Endothelial cell of umbilical vein (primary cell): ENCODE measurements around the gene POLA1. TPM values are rescaled to one million over a fixed set of nuclear protein-coding genes. Genes with fewer than 3 reads are reported as not detected.

ENCODE experiments used
- BruUV-seq: library from RNA; stranded (reverse); fragments of 400-500 nt; replicated peaks from 2 replicates; lab custom pipeline; 2021; lab: Mats Ljungman, UMichigan
- CTCF ChIA-PET: fragments of 300-600, 350-600 bp; sonication (Branson Sonifier 250); formaldehyde crosslinking; loops from one replicate; lab custom pipeline; 2021; ENCODE audit warnings: antibody characterized with exemption, inconsistent platforms; lab: Charles Lee
- POLR2A ChIA-PET: fragments of 300-600, 350-600 bp; sonication (Branson Sonifier 250); formaldehyde crosslinking; loops from one replicate; lab custom pipeline; 2021; ENCODE audit warnings: antibody characterized with exemption, inconsistent platforms; lab: Charles Lee
- DNase-seq: peaks from one replicate; pipeline ENCODE4 v3.0.0-alpha.2; 2011; ENCODE audit warnings: low read depth, low spot score
- FAIRE-seq: peaks from 2 replicates; lab custom pipeline; 2011; peaks lifted over from hg19 to GRCh38; lab: Jason Lieb, UNC
- H2AFZ ChIP-seq: 2 replicates; pipeline ENCODE4 v1.6.0; 2012; ENCODE audit warnings: low read depth, low read length, control low read depth, inconsistent platforms
- H3K27ac ChIP-seq: 2 replicates; pipeline ENCODE4 v1.5.1; 2011; ENCODE audit warnings: low read depth, mild to moderate bottlenecking, control low read depth, low read length, moderate library complexity; ENCODE audit not compliant: insufficient read depth
- H3K27me3 ChIP-seq, 2 experiments: 2 replicates each; pipeline versions ENCODE4 v1.6.0 to v1.6.1; 2011; ENCODE audit warnings: low read length in 2 of 2, mixed read lengths in 1 of 2; ENCODE audit not compliant: control insufficient read depth in 2 of 2, insufficient read depth in 2 of 2
- H3K36me3 ChIP-seq, 2 experiments: 2 replicates in 1 of 2; 3 replicates in 1 of 2; pipeline ENCODE4 v1.5.1; 2011; ENCODE audit warnings: low read length in 2 of 2, mild to moderate bottlenecking in 1 of 2, moderate library complexity in 1 of 2; ENCODE audit not compliant: control insufficient read depth in 2 of 2, insufficient read depth in 2 of 2; ENCODE audit errors: extremely low read depth in 1 of 2
- H3K4me1 ChIP-seq: 3 replicates; pipeline ENCODE4 v1.5.1; 2011; ENCODE audit warnings: mild to moderate bottlenecking, low read length; ENCODE audit not compliant: control insufficient read depth, insufficient read depth; ENCODE audit errors: extremely low read depth
- H3K4me2 ChIP-seq: 2 replicates; pipeline ENCODE4 v1.6.1; 2011; ENCODE audit warnings: low read length, control low read depth, mixed read lengths; ENCODE audit not compliant: insufficient read depth
- H3K4me3 ChIP-seq, 3 experiments: fragments of 200-600 bp in 1 of 3; sonication (generic), shearing (Covaris generic) in 1 of 3; replicated peaks in 1 of 3; 2 replicates each; pipeline ENCODE4 v1.5.1; 2011 to 2016; ENCODE audit warnings: control low read depth in 3 of 3, low read length in 3 of 3, mild to moderate bottlenecking in 2 of 3, inconsistent platforms in 1 of 3, low read depth in 1 of 3, moderate library complexity in 1 of 3; ENCODE audit not compliant: insufficient read depth in 1 of 3
- H3K79me2 ChIP-seq: 2 replicates; pipeline ENCODE4 v1.6.0; 2012; ENCODE audit warnings: low read length, inconsistent platforms; ENCODE audit not compliant: control insufficient read depth, insufficient read depth
- H3K9ac ChIP-seq: replicated peaks from 2 replicates; pipeline ENCODE3; 2011; ENCODE audit warnings: low read length, control low read depth; ENCODE audit not compliant: insufficient read depth; ENCODE audit errors: extremely low read depth
- H3K9me1 ChIP-seq: replicated peaks from 3 replicates; pipeline ENCODE4 v1.6.0; 2011; ENCODE audit warnings: mild to moderate bottlenecking, low read length; ENCODE audit not compliant: control insufficient read depth, insufficient read depth; ENCODE audit errors: extremely low read depth
- H3K9me3 ChIP-seq: replicated peaks from 2 replicates; pipeline ENCODE4 v1.5.1; 2012; ENCODE audit warnings: low read length, inconsistent platforms; ENCODE audit not compliant: control insufficient read depth, insufficient read depth
- H4K20me1 ChIP-seq: replicated peaks from 2 replicates; pipeline ENCODE3; 2011; ENCODE audit warnings: mild to moderate bottlenecking, low read length; ENCODE audit not compliant: control insufficient read depth, insufficient read depth; ENCODE audit errors: extremely low read depth
- CTCF ChIP-seq, 2 donors: IDR thresholded peaks; 1 replicate in 1 of 2; 2 replicates in 1 of 2; pipeline ENCODE4 v1.5.1; 2011; ENCODE audit warnings: low read length in 2 of 2, mild to moderate bottlenecking in 2 of 2, moderate library complexity in 2 of 2, control low read depth in 1 of 2, inconsistent platforms in 1 of 2, low read depth in 1 of 2; ENCODE audit not compliant: insufficient read depth in 1 of 2; ENCODE audit errors: extremely low read depth in 1 of 2
- EZH2 ChIP-seq: IDR thresholded peaks from 2 replicates; pipeline ENCODE4 v1.6.1; 2012; ENCODE audit warnings: borderline replicate concordance, low read depth, mild to moderate bottlenecking, moderate library complexity, low read length, inconsistent platforms; ENCODE audit not compliant: severe bottlenecking
- JUN ChIP-seq: IDR thresholded peaks from 2 replicates; pipeline ENCODE4 v1.6.1; 2011; ENCODE audit warnings: borderline replicate concordance, low read depth; ENCODE audit not compliant: insufficient read length, insufficient read depth
- dilution Hi-C: fragments of 300-500 bp; cut with MboI; formaldehyde crosslinking; loops from one replicate; pipeline ENCODE4 v1.15.0; 2019; ENCODE audit warnings: low sequenced_read_pairs; ENCODE audit not compliant: extremely low pct_ligation_motif_present
- intact Hi-C: fragments of 100-400 bp; cut with micrococcal nuclease; formaldehyde crosslinking; loops from one replicate; pipeline ENCODE4 v1.10.0; 2022
- polyA plus RNA-seq, 4 experiments: library from polyadenylated mRNA; depleted of rRNA in 3 of 4; stranded (reverse) in 3 of 4; unstranded in 1 of 4; fragments of >200 nt; gene quantifications; 2 replicates each; pipeline versions ENCODE4 v1.2.1 to v1.2.3, GENCODE V29; 2011 to 2012; ENCODE audit warnings: missing spikeins in 1 of 4
- total RNA-seq: library from RNA; stranded (reverse); gene quantifications from 2 replicates; pipeline ENCODE4 v1.2.3, GENCODE V29; 2021

Gene POLA1
- total and polyA plus RNA-seq, 2 donors (not counting 3 experiments of a cell fraction or from before 2014, with no cell fraction given), result 1.8 to 18.6 TPM

GRCh38 chrX:25022499-25023325 lies 329.0 kb downstream of the POLA1 start:
- Histone ChIP-seq H3K27ac (no peak overlapping the region), H3K4me3 (no peak overlapping the region), H2AFZ (no peak overlapping the region), H3K4me1 (no peaks in the 10 kb centered on the region), H3K9me1 (no peaks in the 10 kb centered on the region), H3K9ac (no peak overlapping the region), H3K79me2 (no peaks in the 10 kb centered on the region), H3K9me3 (no peaks in the 10 kb centered on the region), H4K20me1 (no peaks in the 10 kb centered on the region), H3K27me3 (peaks cover 59 to 81% of the 10 kb centered on the region in 2 experiments), H3K36me3 (no peaks in the 10 kb centered on the region), H3K4me2 (no peak overlapping the region)
- no peak for TF ChIP-seq JUN
- peak in 1 of 2 donors; percentile 31 for TF ChIP-seq CTCF (IDR thresholded peaks at IDR 0.05; ENCODE audit: extremely low read depth in 1 of 2, insufficient read depth in 1 of 2, low read depth in 1 of 2, low read length in 2 of 2)
- TF ChIP-seq EZH2, result peak; percentile 84
- intact Hi-C loops (loop anchor here (5.0 kb wide), 1 partner anchor 120 kb away; no protein-coding TSS in a partner anchor), dilution Hi-C loops (no loop called here)
- CTCF ChIA-PET, result interaction anchor here (1.0 to 3.6 kb wide), 2 partner anchors 122 to 184 kb away, joined by 4 to 48 read pairs; no protein-coding TSS in a partner anchor
- FAIRE-seq (no peak), DNase-seq (no peak)
- BruUV-seq, result no TSS peak
- POLR2A ChIA-PET, result no interaction called here
